GM19043 (cell line): ENCODE measurements around the gene RARS1.

Experiments
- ATAC-seq: cut with Tn5 transposase; IDR thresholded peaks from one replicate; pipeline ENCODE4 v1.9.1; 2021; ENCODE audit warnings: low read depth; ENCODE audit not compliant: unreplicated experiment

Gene RARS1

GRCh38 chr5:168486136-168486879, at the start of gene RARS1:
TSS of gene RARS1 (plus strand) at chr5:168486471. CDS start at chr5:168486499, 28 bp downstream.
- ATAC-seq: peak; percentile 90

- no peak for ATAC-seq
These were observed 47.9 kb upstream of the RARS1 start for GRCh38 chr5:168438349-168438748.

DNA sequence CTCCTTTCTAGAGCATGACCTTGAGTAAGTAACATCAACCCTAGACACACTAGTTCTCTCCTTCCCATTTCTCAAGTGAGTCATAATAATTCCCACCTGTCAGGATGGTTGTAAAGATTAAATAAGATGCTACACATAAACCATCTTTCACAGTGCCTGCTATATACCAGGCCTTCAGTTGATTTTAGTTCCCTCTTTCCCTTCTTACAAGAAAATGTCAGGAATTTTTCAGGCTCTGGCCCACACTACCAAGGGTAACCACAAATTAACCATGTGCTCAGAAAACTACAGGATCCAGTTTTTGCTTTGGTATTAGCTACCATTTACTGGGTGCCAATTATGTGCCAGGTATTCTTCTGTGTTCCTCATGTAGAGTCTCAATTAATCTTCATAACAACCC, 42.7 kb upstream of the RARS1 start:
- ATAC-seq: no peak

DNA sequence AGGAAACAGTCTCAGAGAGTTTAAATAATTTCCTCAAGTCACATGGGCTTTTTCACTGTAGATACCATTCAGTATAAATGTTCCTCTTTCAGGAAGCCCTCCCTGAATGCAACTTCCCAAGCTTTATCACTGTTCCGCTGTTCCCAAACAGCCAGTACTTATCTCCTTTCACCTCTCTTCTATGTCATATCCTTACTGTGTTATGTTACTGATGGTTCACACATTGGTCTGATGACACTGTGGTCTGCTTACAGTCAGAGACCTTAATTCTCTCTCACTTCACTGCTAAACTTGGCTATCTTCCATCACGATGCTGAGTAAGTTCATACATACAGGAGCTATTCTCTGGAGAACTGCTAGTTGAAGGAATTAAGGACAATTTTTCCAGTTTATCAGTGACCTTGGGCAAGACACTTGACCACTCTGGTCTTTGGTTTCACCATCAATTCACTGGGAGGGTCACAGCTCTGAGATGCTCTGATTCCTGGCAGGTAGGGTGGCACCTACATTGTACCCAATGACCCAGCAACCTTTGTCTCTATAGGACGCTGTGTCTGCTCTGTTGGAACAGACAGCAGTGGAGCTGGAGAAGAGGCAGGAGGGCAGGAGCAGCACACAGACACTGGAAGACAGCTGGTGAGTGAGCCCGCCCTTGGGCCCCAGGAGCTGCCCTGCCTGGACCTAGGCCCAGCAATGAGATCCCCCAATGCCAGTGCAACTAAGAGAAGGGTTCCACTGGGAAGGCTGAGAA, 42.1 kb upstream of the RARS1 start:
- ATAC-seq: no peak

- no peak for ATAC-seq
These were observed 39.2 kb upstream of the RARS1 start for GRCh38 chr5:168446983-168447619.

DNA sequence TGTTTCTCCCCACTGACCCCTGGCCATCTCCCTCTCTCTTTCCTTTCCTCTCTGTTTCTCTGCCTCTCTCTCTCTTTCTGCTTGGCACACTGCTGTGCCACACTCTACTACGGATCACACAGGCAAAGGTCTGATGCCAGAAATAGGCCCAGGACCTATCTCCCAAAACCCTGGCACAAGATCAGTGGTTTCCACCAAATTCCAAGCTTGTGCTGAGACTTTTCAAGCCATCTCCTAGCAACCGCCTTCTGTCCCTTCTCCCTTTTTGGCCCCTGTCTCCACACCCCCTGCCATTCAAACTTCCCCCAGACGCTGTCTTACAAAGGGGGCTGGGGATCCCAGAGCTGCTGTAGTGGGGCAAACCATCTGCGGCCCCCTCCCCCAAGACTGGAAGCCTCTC, 38.5 kb upstream of the RARS1 start:
- no peak for ATAC-seq

DNA sequence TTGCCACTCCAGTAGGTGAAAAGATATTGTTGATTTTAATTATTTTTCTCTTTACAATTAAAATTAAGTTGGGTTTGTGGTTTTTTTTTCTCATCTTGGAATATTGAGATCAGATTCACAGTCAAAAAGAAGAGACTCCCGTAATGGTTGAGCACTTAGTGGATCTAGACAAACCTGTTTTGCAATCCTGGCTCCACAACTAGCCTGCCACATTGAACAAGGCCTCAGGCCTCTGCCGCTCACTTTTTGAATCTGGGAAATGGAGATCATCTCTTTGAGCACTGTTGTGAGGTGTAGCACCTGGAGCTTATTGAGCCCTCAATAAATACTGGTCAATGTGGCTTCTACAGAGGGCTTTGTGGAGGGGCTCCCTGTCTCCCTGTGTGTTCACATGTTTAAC, 37.1 kb upstream of the RARS1 start:
- no peak for ATAC-seq

DNA sequence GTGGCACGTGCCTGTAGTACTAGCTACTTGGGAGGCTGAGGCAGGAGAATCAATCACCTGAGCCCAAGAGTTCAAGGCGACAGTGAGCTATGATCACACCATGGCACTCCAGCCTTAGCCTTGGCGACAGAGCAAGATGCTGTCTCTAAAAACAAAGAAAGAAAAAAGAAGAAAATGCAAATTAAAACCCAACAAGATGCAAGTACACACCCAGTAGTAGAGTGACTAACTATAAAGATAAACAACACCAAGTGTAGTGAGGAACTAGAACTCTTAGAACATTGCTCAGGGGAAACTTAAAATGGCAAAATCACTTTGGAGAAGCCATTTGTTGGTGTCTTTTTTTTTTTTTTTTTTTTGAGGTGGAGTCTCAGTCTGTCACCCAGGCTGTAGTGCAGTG, 34.7 kb upstream of the RARS1 start:
- ATAC-seq: no peak

DNA sequence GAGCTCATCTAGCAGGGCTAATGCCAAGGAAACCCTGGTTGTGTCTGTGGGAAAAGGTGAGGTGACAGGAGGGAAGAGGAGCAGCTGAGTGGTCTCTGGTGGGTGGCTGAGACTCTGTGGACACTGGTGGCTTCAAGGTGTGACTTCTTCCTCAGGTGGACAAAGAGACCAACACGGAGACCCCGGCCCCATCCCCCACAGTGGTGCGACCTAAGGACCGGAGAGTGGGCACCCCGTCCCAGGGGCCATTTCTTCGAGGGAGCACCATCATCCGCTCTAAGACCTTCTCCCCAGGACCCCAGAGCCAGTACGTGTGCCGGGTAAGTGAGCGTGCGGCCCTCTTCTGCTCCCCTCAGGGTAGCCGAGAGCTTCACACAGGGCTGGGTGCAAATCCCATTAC, 31.1 kb upstream of the RARS1 start:
- no peak for ATAC-seq

- ATAC-seq: no peak
These were observed 28.7 kb upstream of the RARS1 start for GRCh38 chr5:168457542-168457941.

DNA sequence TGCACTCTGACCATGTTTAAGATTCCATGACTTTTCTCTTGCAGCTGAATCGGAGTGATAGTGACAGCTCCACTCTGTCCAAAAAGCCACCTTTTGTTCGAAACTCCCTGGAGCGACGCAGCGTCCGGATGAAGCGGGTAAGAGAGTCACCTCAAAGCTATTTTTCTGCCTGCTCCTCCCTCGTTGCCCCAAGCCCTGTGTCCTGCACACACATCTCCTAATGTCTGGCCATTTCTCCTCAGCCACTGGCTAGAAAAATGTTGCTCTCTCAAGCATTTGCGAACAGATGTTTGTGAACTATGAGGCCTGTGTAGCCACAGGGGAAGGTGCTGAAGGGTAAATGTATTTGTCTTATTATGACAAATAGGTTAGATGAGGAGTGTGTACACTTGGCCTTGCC, 25.7 kb upstream of the RARS1 start:
- ATAC-seq: no peak

DNA sequence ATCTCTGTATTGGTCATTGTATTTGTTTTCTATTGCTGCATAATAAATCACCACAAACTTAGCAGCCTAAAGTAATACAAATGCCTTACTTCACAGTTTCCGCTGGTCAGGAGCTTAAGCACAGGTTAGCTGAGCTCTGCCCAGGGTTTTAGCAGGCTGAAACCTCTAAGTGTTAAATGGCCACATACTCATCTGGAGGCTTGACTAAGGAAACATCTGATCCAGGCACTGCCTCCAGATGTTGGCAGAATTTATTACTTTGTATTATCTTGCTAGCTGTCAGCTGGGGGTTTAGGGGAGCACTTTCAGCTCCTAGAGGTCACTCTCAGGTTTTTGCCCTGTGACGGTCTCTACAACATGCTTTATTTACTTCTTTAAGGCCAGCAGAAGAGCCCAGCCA, 23.2 kb upstream of the RARS1 start:
- no peak for ATAC-seq

DNA sequence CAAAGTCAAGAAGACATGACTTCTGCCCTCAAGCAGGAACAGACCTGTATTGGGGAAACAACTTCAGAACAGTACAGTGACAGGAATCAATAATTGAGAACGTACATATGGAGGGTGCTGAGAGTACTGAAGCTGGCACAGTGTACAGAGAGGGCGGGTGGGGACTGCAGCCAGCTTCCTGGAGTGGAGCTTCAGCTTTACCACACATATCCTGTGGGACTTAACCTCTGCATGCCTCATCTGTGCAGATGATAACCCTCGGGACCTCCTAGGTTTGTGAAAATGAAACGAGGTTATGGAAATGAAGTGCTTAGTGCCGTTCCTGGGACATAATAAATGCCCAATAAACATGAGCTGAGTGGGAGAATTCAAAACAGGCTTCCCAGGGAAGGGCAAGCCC, 22.1 kb upstream of the RARS1 start:
- ATAC-seq: no peak

DNA sequence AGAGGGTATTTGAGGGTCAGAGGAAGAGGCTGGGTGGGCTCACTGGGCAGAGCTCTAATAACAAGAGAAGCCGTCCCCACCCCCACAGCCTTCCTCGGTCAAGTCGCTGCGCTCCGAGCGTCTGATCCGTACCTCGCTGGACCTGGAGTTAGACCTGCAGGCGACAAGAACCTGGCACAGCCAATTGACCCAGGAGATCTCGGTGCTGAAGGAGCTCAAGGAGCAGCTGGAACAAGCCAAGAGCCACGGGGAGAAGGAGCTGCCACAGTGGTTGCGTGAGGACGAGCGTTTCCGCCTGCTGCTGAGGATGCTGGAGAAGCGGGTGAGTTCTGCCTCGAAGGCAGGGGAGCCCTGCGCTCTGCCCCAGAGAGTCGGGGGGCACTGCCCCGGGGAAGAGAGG, 21.6 kb upstream of the RARS1 start:
- no peak for ATAC-seq

- no peak for ATAC-seq
These were observed 18.4 kb upstream of the RARS1 start for GRCh38 chr5:168467755-168468330.

DNA sequence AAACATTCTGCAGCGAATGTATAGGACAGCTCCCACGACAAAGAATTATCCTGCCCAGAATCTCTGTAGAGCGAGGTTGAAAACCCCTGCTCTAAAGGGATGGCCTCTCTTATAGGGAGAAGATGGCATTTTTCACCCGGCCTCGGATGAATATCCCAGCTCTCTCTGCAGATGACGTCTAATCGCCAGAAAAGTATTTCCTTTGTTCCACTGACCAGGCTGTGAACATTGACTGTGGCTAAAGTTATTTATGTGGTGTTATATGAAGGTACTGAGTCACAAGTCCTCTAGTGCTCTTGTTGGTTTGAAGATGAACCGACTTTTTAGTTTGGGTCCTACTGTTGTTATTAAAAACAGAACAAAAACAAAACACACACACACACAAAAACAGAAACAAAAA, 17.4 kb upstream of the RARS1 start:
- no peak for ATAC-seq

DNA sequence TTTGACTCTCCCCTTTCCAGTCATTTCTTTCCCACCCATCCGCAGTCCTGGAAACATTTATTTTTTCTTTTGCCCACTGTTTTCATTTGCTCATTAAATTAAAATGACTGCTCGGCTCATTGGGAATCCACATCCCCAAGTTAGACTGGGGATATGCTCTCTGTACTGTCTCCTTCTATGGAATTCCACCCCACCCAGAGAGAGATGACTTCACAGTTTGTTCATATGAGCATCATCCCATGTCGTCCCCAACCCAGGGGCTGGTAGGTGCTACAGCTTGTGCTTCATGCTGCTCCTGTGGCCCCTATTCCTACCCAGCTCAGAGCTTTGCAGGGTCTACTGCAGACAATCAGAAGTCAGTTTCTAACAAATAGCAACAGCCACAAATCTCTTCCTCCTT, 16.5 kb upstream of the RARS1 start:
- no peak for ATAC-seq

GRCh38 chr5:168471785-168472184, 14.5 kb upstream of the RARS1 start:
- ATAC-seq: no peak

DNA sequence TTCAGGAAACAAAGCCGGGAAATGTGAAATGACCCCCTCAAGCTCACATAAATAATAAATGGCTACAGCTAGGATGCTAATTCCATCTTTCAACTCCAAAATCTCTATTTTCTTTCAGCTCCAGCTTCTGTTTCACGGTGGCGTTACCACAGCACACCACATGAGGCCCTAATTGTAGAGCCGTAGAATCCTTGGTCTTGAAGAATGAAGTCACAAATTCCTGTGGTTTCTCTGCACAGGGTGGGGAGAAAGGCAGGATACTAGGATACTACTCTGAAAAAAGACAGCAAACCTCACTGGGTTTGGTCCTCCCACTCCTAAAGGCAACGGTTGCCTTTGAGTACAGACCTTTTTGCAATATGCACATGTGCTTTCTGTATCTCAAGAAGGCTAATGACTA, 13.9 kb upstream of the RARS1 start:
- ATAC-seq: no peak

GRCh38 chr5:168474319-168474718, 12.0 kb upstream of the RARS1 start:
- ATAC-seq: no peak

DNA sequence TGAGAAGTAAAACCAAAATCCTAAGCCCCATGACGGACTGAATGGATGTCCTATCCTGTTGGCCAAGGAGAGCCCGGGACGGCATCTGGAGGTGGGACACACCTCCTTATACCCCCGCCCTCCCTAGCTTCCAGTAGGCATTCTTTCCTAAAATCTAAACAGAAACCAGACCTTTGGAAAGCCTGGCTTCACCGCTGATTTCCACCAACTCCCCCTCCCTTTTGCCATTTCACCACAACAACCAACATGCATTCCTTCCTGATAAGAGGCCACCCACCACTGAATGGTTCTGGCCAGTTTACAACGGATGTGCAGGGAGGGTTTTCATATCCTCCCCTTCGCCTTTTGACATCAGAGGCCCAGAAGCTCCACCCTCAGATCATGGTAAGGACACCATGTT, 9.2 kb upstream of the RARS1 start:
- no peak for ATAC-seq
